ENCODE data around the gene SPRR2F.
"Not testable (repeated sequence)": the region's sequence is repeated elsewhere in the genome, so short reads cannot be mapped to it uniquely, and the experiment has no call there.

SPRR2F gene

GRCh38 chr1:153113416-153113815, at the start of gene SPRR2F:
Gene SPRR2F, minus strand, starts transcription at chr1:153113516. Its CDS starts 783 bp downstream, at chr1:153112733.
- no peak for DNase-seq

GRCh38 chr1:153155541-153155940, 42.2 kb upstream of the SPRR2F start:
- DNase-seq: no peak

- DNase-seq: no peak
These were observed 39.2 kb upstream of the SPRR2F start for GRCh38 chr1:153152481-153152880.

GRCh38 chr1:153150846-153151245, 37.5 kb upstream of the SPRR2F start, which contains the start of gene SPRR2G:
Gene SPRR2G, minus strand, starts transcription at chr1:153150890. Its CDS starts 780 bp downstream, at chr1:153150110.
- DNase-seq: no peak

GRCh38 chr1:153141377-153141776, 28.1 kb upstream of the SPRR2F start:
- DNase-seq: no peak

- no peak for DNase-seq
These were observed 27.2 kb upstream of the SPRR2F start for GRCh38 chr1:153140484-153140883.

GRCh38 chr1:153133743-153134142, 20.4 kb upstream of the SPRR2F start:
- DNase-seq: no peak

- no peak for DNase-seq
These were observed 20.0 kb upstream of the SPRR2F start for GRCh38 chr1:153133267-153133666.

- DNase-seq: not testable (repeated sequence)
These were observed 15.4 kb upstream of the SPRR2F start for GRCh38 chr1:153128688-153129087.

- DNase-seq: no peak
These were observed 14.0 kb upstream of the SPRR2F start for GRCh38 chr1:153127296-153127695.

- no peak for DNase-seq
These were observed 12.2 kb upstream of the SPRR2F start for GRCh38 chr1:153125536-153125935.

- DNase-seq: not testable (repeated sequence)
These were observed 10.5 kb upstream of the SPRR2F start for GRCh38 chr1:153123793-153124192.

GRCh38 chr1:153122831-153123421, 9.6 kb upstream of the SPRR2F start:
- peak; percentile 97 for DNase-seq

GRCh38 chr1:153120945-153121344, 7.6 kb upstream of the SPRR2F start:
- no peak for DNase-seq

GRCh38 chr1:153119491-153119971, 6.2 kb upstream of the SPRR2F start:
- DNase-seq: no peak

- DNase-seq: not testable (repeated sequence)
These were observed 1.9 kb upstream of the SPRR2F start for GRCh38 chr1:153115264-153115663.

GRCh38 chr1:153112454-153112853, 862 bp downstream of the SPRR2F start:
- not testable (repeated sequence) for DNase-seq

GRCh38 chr1:153100245-153100644, 13.1 kb downstream of the SPRR2F start:
- DNase-seq: no peak

- DNase-seq: no peak
These were observed 13.8 kb downstream of the SPRR2F start for GRCh38 chr1:153099461-153100045.

- no peak for DNase-seq
These were observed 17.6 kb downstream of the SPRR2F start for GRCh38 chr1:153095764-153096163.

GRCh38 chr1:153094426-153094825, 18.9 kb downstream of the SPRR2F start, which contains the start of gene SPRR2E:
Gene SPRR2E, minus strand, starts transcription at chr1:153094526. Its CDS starts 775 bp downstream, at chr1:153093751.
- DNase-seq: no peak

GRCh38 chr1:153087652-153088051, 25.7 kb downstream of the SPRR2F start:
- no peak for DNase-seq

- no peak for DNase-seq
These were observed 31.6 kb downstream of the SPRR2F start for GRCh38 chr1:153081736-153082135.
